ENCODE results near the gene KDM4B.

DNA sequence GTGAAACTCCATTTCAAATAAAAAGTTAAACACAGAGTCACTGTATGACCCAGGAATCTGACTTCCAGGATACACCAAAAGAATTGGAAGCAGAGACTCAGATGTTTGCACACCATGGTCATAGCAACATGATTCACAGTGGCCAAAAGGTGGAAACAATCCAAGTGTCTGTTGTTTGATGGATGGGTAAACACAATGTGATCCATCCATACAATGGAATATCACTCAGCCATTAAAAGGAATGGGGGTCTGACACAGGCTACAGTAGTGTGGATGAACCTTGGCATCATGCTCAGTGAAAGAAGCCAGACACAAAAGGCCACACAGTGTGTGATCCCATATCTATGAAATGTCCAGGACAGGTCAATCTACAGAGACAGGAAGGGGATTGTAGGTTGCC is 197.3 kb downstream of the KDM4B start:
- TF ChIP-seq, protein P1, sequence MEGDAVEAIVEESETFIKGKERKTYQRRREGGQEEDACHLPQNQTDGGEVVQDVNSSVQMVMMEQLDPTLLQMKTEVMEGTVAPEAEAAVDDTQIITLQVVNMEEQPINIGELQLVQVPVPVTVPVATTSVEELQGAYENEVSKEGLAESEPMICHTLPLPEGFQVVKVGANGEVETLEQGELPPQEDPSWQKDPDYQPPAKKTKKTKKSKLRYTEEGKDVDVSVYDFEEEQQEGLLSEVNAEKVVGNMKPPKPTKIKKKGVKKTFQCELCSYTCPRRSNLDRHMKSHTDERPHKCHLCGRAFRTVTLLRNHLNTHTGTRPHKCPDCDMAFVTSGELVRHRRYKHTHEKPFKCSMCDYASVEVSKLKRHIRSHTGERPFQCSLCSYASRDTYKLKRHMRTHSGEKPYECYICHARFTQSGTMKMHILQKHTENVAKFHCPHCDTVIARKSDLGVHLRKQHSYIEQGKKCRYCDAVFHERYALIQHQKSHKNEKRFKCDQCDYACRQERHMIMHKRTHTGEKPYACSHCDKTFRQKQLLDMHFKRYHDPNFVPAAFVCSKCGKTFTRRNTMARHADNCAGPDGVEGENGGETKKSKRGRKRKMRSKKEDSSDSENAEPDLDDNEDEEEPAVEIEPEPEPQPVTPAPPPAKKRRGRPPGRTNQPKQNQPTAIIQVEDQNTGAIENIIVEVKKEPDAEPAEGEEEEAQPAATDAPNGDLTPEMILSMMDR (IDR thresholded peaks at IDR 0.05; ENCODE audit: low read depth, low read length, poor library complexity, severe bottlenecking) = no peak
- no peak for TF ChIP-seq EZH2phosphoT487 (IDR thresholded peaks at IDR 0.05; ENCODE audit: borderline replicate concordance, low read length)
